ENCODE data around the gene TAF9. TPM values are rescaled to one million over a fixed set of nuclear protein-coding genes. Genes with fewer than 3 reads are reported as not detected.

Gene TAF9
- total RNA-seq, 3 donors from 2014 or later (not counting 1 experiment from before 2014, with no cell fraction given) = 38.3 to 53.8 (median 46.6) TPM

- H3K4me1 ChIP-seq (ENCODE audit: control insufficient read depth, insufficient read depth, low read length) = no peaks in the 10 kb centered on the region
- no peak overlapping the region for H3K4me3 ChIP-seq (ENCODE audit: low read length)
- TF ChIP-seq CTCF (IDR thresholded peaks at IDR 0.05) = no peak
- no peaks in the 10 kb centered on the region for H3K36me3 Mint-ChIP-seq
- 94% methylated on average over 1 of the region's 1 CpG for WGBS (ENCODE audit: insufficient coverage)
- no peaks in the 10 kb centered on the region for H3K27me3 Mint-ChIP-seq (ENCODE audit: low read depth in 2 of 2)
- no peaks in the 10 kb centered on the region for H3K36me3 ChIP-seq (ENCODE audit: control insufficient read depth, insufficient read depth, low read length)
- H3K27ac ChIP-seq (ENCODE audit: low read length) = no peak overlapping the region
- no peak overlapping the region for H3K27ac Mint-ChIP-seq
- no peaks in the 10 kb centered on the region for H3K9me3 Mint-ChIP-seq
- H3K27me3 ChIP-seq (ENCODE audit: control insufficient read depth, insufficient read depth, low read length) = no peaks in the 10 kb centered on the region
- no peak overlapping the region for H3K4me3 Mint-ChIP-seq
- DNase-seq (no peak), ATAC-seq (no peak)
- intact Hi-C loops (cut with micrococcal nuclease) = no loop called here
- H3K9me3 ChIP-seq (ENCODE audit: control insufficient read depth, insufficient read depth, low read length) = no peaks in the 10 kb centered on the region
- H3K4me1 Mint-ChIP-seq = no peaks in the 10 kb centered on the region
Measured at GRCh38 chr5:69343083-69343482, 26.2 kb downstream of the TAF9 start.

GRCh38 chr5:69341520-69342161 lies 27.7 kb downstream of the TAF9 start:
- no peaks in the 10 kb centered on the region for H3K9me3 Mint-ChIP-seq
- TF ChIP-seq CTCF (IDR thresholded peaks at IDR 0.05) = no peak
- DNase-seq (no peak), ATAC-seq (no peak)
- Histone ChIP-seq H3K4me1 (ENCODE audit: control insufficient read depth, insufficient read depth, low read length) (no peaks in the 10 kb centered on the region), H3K4me3 (ENCODE audit: low read length) (no peak overlapping the region), H3K9me3 (ENCODE audit: control insufficient read depth, insufficient read depth, low read length) (no peaks in the 10 kb centered on the region), H3K36me3 (ENCODE audit: control insufficient read depth, insufficient read depth, low read length) (no peaks in the 10 kb centered on the region), H3K27me3 (ENCODE audit: control insufficient read depth, insufficient read depth, low read length) (no peaks in the 10 kb centered on the region), H3K27ac (ENCODE audit: low read length) (no peak overlapping the region)
- WGBS (ENCODE audit: insufficient coverage) = 93% methylated on average over 4 of the region's 4 CpGs
- no peaks in the 10 kb centered on the region for H3K27me3 Mint-ChIP-seq (ENCODE audit: low read depth in 2 of 2)
- H3K4me1 Mint-ChIP-seq = no peaks in the 10 kb centered on the region
- no peak overlapping the region for H3K27ac Mint-ChIP-seq
- intact Hi-C loops (cut with micrococcal nuclease) = no loop called here
- no peak overlapping the region for H3K4me3 Mint-ChIP-seq
- no peaks in the 10 kb centered on the region for H3K36me3 Mint-ChIP-seq

- intact Hi-C loops (cut with micrococcal nuclease) = loop anchor here (1.0 kb wide), 1 partner anchor 242 kb away; no protein-coding TSS in a partner anchor
- ATAC-seq (no peak), DNase-seq (peak in 1 of 2 donors; percentile 6)
- WGBS (ENCODE audit: insufficient coverage) = 94% methylated on average over 7 of the region's 7 CpGs
- TF ChIP-seq CTCF (IDR thresholded peaks at IDR 0.05) = no peak
- H3K4me3 ChIP-seq (ENCODE audit: low read length) = no peak overlapping the region
- Mint-ChIP-seq H3K36me3 (no peaks in the 10 kb centered on the region), H3K9me3 (no peaks in the 10 kb centered on the region), H3K27ac (no peak overlapping the region), H3K27me3 (ENCODE audit: low read depth in 2 of 2) (no peaks in the 10 kb centered on the region), H3K4me1 (peaks cover 10 to 19% of the 10 kb centered on the region in 2 donors), H3K4me3 (no peak overlapping the region)
- H3K36me3 ChIP-seq (ENCODE audit: control insufficient read depth, insufficient read depth, low read length) = no peaks in the 10 kb centered on the region
- no peaks in the 10 kb centered on the region for H3K9me3 ChIP-seq (ENCODE audit: control insufficient read depth, insufficient read depth, low read length)
- no peak overlapping the region for H3K27ac ChIP-seq (ENCODE audit: low read length)
- no peaks in the 10 kb centered on the region for H3K27me3 ChIP-seq (ENCODE audit: control insufficient read depth, insufficient read depth, low read length)
- H3K4me1 ChIP-seq (ENCODE audit: control insufficient read depth, insufficient read depth, low read length) = peaks cover 12% of the 10 kb centered on the region
Measured at GRCh38 chr5:69335341-69335935, 33.9 kb downstream of the TAF9 start.
